K562 (cell line): ENCODE data around the gene GNPAT. TPM values are rescaled to one million over a fixed set of nuclear protein-coding genes. Genes with fewer than 3 reads are reported as not detected.
A peak's percentile ranks its signal among the peaks of the same experiment; 100 is the strongest.

ENCODE experiments used
- ATAC-seq: fragments of 200-7000 bp; cut with Tn5 transposase; 3 replicates; pipeline ENCODE4 v1.9.1; 2020; ENCODE audit warnings: moderate library complexity
- BruUV-seq: library from RNA; stranded (reverse); fragments of 400-500 nt; replicated peaks from 2 replicates; lab custom pipeline; 2021; lab: Mats Ljungman, UMichigan
- CTCF ChIA-PET: fragments of 300-600 bp; formaldehyde crosslinking; extraction: SDS; loops from one replicate; lab custom pipeline; 2021; ENCODE audit warnings: low intra/inter-chr PET ratio; lab: Yijun Ruan, JAX
- POLR2A ChIA-PET: fragments of 300-600, 350-650 bp; sonication (Branson Sonifier 250); formaldehyde crosslinking; extraction: SDS; loops from one replicate; lab custom pipeline; 2021; ENCODE audit warnings: antibody characterized with exemption, inconsistent platforms; lab: Yijun Ruan, JAX
- DNase-seq, 4 experiments: peaks; one replicate each; pipeline versions ENCODE4 v3.0.0 to v3.0.0-alpha.2; 2011 to 2018; ENCODE audit warnings: low spot score in 3 of 4, mixed read lengths in 3 of 4; ENCODE audit errors: extremely low read depth in 1 of 4
- FAIRE-seq: peaks from 2 replicates; lab custom pipeline; 2011; peaks lifted over from hg19 to GRCh38; lab: Jason Lieb, UNC
- H2AFZ ChIP-seq: 2 replicates; pipeline ENCODE4 v1.6.0; 2011; ENCODE audit warnings: low read depth, low read length, control low read depth, inconsistent platforms
- H3K27ac ChIP-seq: fragments of 200-600 bp; 3 replicates; pipeline ENCODE4 v1.8.0; 2011; ENCODE audit warnings: low read depth, mild to moderate bottlenecking, control low read depth, inconsistent platforms, low read length, moderate library complexity, mixed read lengths; ENCODE audit errors: extremely low read depth
- H3K27me3 ChIP-seq, 2 experiments: fragments of 300-600 bp in 1 of 2; 2 replicates in 1 of 2; 3 replicates in 1 of 2; pipeline versions ENCODE4 v1.6.0 to v1.8.0; 2011; ENCODE audit warnings: inconsistent platforms in 2 of 2, low read length in 2 of 2, mild to moderate bottlenecking in 1 of 2, mixed read lengths in 1 of 2, moderate library complexity in 1 of 2; ENCODE audit not compliant: control insufficient read depth in 2 of 2, insufficient read depth in 2 of 2
- H3K36me3 ChIP-seq: fragments of 300-600 bp; 3 replicates; pipeline ENCODE4 v1.8.0; 2011; ENCODE audit warnings: mild to moderate bottlenecking, low read length, inconsistent platforms; ENCODE audit not compliant: control insufficient read depth, insufficient read depth
- H3K4me1 ChIP-seq, 2 experiments: fragments of 200-600 bp in 1 of 2; replicated peaks in 1 of 2; 2 replicates in 1 of 2; 3 replicates in 1 of 2; pipeline versions ENCODE4 v1.5.1 to v1.8.0; 2011; ENCODE audit warnings: inconsistent platforms in 2 of 2, low read length in 2 of 2, mild to moderate bottlenecking in 1 of 2, mixed read lengths in 1 of 2, moderate library complexity in 1 of 2; ENCODE audit not compliant: control insufficient read depth in 2 of 2, insufficient read depth in 2 of 2
- H3K4me2 ChIP-seq: 2 replicates; pipeline ENCODE4 v1.6.1; 2011; ENCODE audit warnings: low read length, control low read depth, inconsistent platforms, mixed read lengths; ENCODE audit not compliant: insufficient read depth
- H3K4me3 ChIP-seq: fragments of 200-600 bp; sonication (generic), shearing (Covaris generic); 2 replicates; pipeline ENCODE4 v1.5.1; 2016; ENCODE audit warnings: control low read depth, inconsistent platforms
- H3K79me2 ChIP-seq: fragments of 200-600 bp; 3 replicates; pipeline ENCODE4 v1.8.0; 2011; ENCODE audit warnings: low read length, inconsistent platforms; ENCODE audit not compliant: control insufficient read depth, insufficient read depth
- H3K9ac ChIP-seq, 2 experiments: 2 replicates each; pipeline versions ENCODE4 v1.6.0 to v1.6.1; 2011; ENCODE audit warnings: low read depth in 2 of 2, low read length in 2 of 2, control low read depth in 1 of 2, inconsistent platforms in 1 of 2, mild to moderate bottlenecking in 1 of 2, mixed read lengths in 1 of 2; ENCODE audit not compliant: insufficient read depth in 1 of 2
- H3K9me1 ChIP-seq: one replicate; pipeline ENCODE4 v1.6.0; 2011; ENCODE audit warnings: inconsistent platforms, mild to moderate bottlenecking, low read length, moderate library complexity; ENCODE audit not compliant: control insufficient read depth, insufficient read depth
- H3K9me3 ChIP-seq: replicated peaks from 2 replicates; pipeline ENCODE4 v1.5.1; 2011; ENCODE audit warnings: low read depth, low read length, inconsistent platforms; ENCODE audit not compliant: control insufficient read depth, insufficient read depth
- H4K20me1 ChIP-seq: replicated peaks from 2 replicates; pipeline ENCODE4 v1.6.1; 2011; ENCODE audit warnings: low read length, inconsistent platforms, mixed read lengths; ENCODE audit not compliant: control insufficient read depth, insufficient read depth
- ESRRB ChIP-seq: fragments of 250-450 bp; sonication (Bioruptor Pico); IDR thresholded peaks from 2 replicates; pipeline ENCODE4 v1.5.0; 2020; ENCODE audit warnings: mild to moderate bottlenecking, moderate library complexity, borderline replicate concordance
- ILK ChIP-seq: fragments of 450-650 bp; IDR thresholded peaks from 2 replicates; pipeline ENCODE4 v1.6.1; 2016; ENCODE audit warnings: missing genetic modification characterization, low read depth, mild to moderate bottlenecking, missing compliant biosample characterization, moderate library complexity, borderline replicate concordance
- RCOR1 ChIP-seq, 2 experiments: IDR thresholded peaks; 2 replicates each; pipeline ENCODE4 v1.6.1; 2012; ENCODE audit warnings: low read depth in 2 of 2, low read length in 2 of 2, borderline replicate concordance in 1 of 2, improper control_type of control experiment in 1 of 2
- REST ChIP-seq, 2 experiments: fragments of 450-650 bp; formaldehyde crosslinking in 1 of 2; IDR thresholded peaks; 2 replicates each; pipeline versions ENCODE4 v1.4.0 to v1.6.1; 2014 to 2020; ENCODE audit warnings: mild to moderate bottlenecking in 2 of 2, borderline replicate concordance in 1 of 2, low read depth in 1 of 2
- SPI1 ChIP-seq: IDR thresholded peaks from 2 replicates; pipeline ENCODE4 v1.6.1; 2011; ENCODE audit warnings: low read depth, low read length, control low read depth, borderline replicate concordance
- TCF3 ChIP-seq: sonication (generic); formaldehyde crosslinking; IDR thresholded peaks from 2 replicates; pipeline ENCODE4 v1.4.0; 2020; ENCODE audit warnings: mild to moderate bottlenecking, missing genetic modification reagents
- WGBS: fragments of 100-300 bp; shearing (Covaris generic); methylation state at CpG from one replicate; pipeline ENCODE4 v1.1.6; 2016; ENCODE audit warnings: low coverage, mixed read lengths; ENCODE audit not compliant: insufficient coverage; ENCODE audit errors: missing lambda C conversion rate; 5-methylcytosine and 5-hydroxymethylcytosine counted together
- in situ Hi-C: fragments of 300-500 bp; cut with MboI; formaldehyde crosslinking; loops from 4 replicates; pipeline ENCODE4 v1.15.0; 2018; ENCODE audit warnings: inconsistent platforms, mixed read lengths
- intact Hi-C: fragments of 100-400 bp; cut with micrococcal nuclease; formaldehyde crosslinking; loops from 2 replicates; pipeline ENCODE4 v1.14.2; 2022
- polyA plus RNA-seq, 8 experiments: library from polyadenylated mRNA; depleted of rRNA in 4 of 8; stranded (reverse) in 5 of 8; unstranded in 3 of 8; fragments of >200 nt; fragmentation: Nextera tagmentation in 2 of 8; fragmentation: Illumina TruSeq in 1 of 8; extraction: Ambion mirVana in 2 of 8; extraction: Trizol in 1 of 8; gene quantifications; 2 replicates each; pipeline versions ENCODE4 v1.2.1 to v1.2.3, GENCODE V29; 2011 to 2014; ENCODE audit warnings: inconsistent platforms in 1 of 8, missing spikeins in 1 of 8
- total RNA-seq, 7 experiments: library from RNA; depleted of rRNA in 6 of 7; stranded (reverse); fragments of >200 nt in 6 of 7; fragmentation: Illumina TruSeq in 2 of 7; extraction: Trizol in 2 of 7; gene quantifications; 2 replicates each; pipeline versions ENCODE4 v1.2.1 to v1.2.3, GENCODE V29; 2011 to 2021; ENCODE audit warnings: low replicate concordance in 1 of 7
- TF ChIP-seq, protein P1 (sequence below): fragments of 250-450 bp; sonication (Bioruptor Pico); IDR thresholded peaks from 2 replicates; pipeline ENCODE4 v1.4.0; 2020

The GNPAT gene
- total and polyA plus RNA-seq, 9 of the 15 experiments (the other 6 are each of a cell fraction or from before 2014, with no cell fraction given), result 32.1 to 68.8 (median 50.7) TPM

DNA sequence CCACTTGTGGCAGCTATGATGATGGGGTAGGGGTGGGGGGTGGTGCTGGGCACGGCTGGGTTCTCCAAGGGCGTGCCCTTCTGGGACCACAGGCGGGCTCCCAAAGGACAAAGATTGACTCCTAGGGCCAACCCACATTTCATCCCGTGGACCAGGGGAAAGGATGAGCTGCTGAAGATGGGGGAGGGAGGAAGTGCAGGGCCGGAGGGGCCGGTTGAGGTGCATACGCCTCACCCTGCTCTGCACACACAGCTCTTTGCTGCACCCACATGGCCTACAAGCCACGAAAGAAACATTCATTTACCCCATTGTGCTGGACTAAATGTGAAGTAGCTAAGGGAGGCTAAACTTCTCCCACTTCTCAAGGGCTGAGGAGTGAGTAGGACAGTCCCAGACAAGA lies 34.2 kb upstream of the GNPAT start:
- Histone ChIP-seq H3K27me3 (no peaks in the 10 kb centered on the region), H2AFZ (no peak overlapping the region), H3K4me2 (no peak overlapping the region), H3K79me2 (no peaks in the 10 kb centered on the region), H4K20me1 (no peaks in the 10 kb centered on the region), H3K9me1 (no peaks in the 10 kb centered on the region), H3K9me3 (no peaks in the 10 kb centered on the region), H3K36me3 (no peaks in the 10 kb centered on the region), H3K4me3 (no peak overlapping the region), H3K4me1 (peaks cover 12 to 31% of the 10 kb centered on the region in 2 experiments), H3K9ac (no peak overlapping the region), H3K27ac (no peak overlapping the region)
- in situ Hi-C loops (no loop called here), intact Hi-C loops (loop anchor here (1.0 to 2.0 kb wide), 2 partner anchors 116 to 290 kb away; no protein-coding TSS in a partner anchor)
- ATAC-seq, result peak; percentile 60
- DNase-seq, result peak in 2 of 4 experiments; percentile 43 to 56
- FAIRE-seq, result no peak
- no TSS peak for BruUV-seq
- POLR2A ChIA-PET, result interaction anchor here (0.6 to 1.7 kb wide), 12 partner anchors 10 to 305 kb away, joined by 3 to 7 read pairs (median 3); no protein-coding TSS in a partner anchor
- WGBS, result 28% methylated on average over 8 of the region's 8 CpGs
- CTCF ChIA-PET, result interaction anchor here (1.0 kb wide), 1 partner anchor 113 kb away, joined by 3 read pairs; no protein-coding TSS in a partner anchor
- TF ChIP-seq RCOR1 (IDR thresholded peaks at IDR 0.05; ENCODE audit: borderline replicate concordance in 1 of 2, low read depth in 2 of 2, low read length in 2 of 2) (0 out of 4 replicates have a peak, but pooled peaks of 1 of the 2 experiments have one; percentile 17), ESRRB (CRISPR knock-in tag) (no peak), TCF3 (CRISPR knock-in tag) (0 out of 2 replicates have a peak, but pooled peaks have one; percentile 12), ILK (tag) (no peak), REST (IDR thresholded peaks at IDR 0.05; ENCODE audit: borderline replicate concordance) (peak; percentile 89), REST (CRISPR knock-in tag; IDR thresholded peaks at IDR 0.05; ENCODE audit: low read depth) (no peak), SPI1 (peak; percentile 79; the same call in 1 of the 2 replicates)
- TF ChIP-seq, protein P1, sequence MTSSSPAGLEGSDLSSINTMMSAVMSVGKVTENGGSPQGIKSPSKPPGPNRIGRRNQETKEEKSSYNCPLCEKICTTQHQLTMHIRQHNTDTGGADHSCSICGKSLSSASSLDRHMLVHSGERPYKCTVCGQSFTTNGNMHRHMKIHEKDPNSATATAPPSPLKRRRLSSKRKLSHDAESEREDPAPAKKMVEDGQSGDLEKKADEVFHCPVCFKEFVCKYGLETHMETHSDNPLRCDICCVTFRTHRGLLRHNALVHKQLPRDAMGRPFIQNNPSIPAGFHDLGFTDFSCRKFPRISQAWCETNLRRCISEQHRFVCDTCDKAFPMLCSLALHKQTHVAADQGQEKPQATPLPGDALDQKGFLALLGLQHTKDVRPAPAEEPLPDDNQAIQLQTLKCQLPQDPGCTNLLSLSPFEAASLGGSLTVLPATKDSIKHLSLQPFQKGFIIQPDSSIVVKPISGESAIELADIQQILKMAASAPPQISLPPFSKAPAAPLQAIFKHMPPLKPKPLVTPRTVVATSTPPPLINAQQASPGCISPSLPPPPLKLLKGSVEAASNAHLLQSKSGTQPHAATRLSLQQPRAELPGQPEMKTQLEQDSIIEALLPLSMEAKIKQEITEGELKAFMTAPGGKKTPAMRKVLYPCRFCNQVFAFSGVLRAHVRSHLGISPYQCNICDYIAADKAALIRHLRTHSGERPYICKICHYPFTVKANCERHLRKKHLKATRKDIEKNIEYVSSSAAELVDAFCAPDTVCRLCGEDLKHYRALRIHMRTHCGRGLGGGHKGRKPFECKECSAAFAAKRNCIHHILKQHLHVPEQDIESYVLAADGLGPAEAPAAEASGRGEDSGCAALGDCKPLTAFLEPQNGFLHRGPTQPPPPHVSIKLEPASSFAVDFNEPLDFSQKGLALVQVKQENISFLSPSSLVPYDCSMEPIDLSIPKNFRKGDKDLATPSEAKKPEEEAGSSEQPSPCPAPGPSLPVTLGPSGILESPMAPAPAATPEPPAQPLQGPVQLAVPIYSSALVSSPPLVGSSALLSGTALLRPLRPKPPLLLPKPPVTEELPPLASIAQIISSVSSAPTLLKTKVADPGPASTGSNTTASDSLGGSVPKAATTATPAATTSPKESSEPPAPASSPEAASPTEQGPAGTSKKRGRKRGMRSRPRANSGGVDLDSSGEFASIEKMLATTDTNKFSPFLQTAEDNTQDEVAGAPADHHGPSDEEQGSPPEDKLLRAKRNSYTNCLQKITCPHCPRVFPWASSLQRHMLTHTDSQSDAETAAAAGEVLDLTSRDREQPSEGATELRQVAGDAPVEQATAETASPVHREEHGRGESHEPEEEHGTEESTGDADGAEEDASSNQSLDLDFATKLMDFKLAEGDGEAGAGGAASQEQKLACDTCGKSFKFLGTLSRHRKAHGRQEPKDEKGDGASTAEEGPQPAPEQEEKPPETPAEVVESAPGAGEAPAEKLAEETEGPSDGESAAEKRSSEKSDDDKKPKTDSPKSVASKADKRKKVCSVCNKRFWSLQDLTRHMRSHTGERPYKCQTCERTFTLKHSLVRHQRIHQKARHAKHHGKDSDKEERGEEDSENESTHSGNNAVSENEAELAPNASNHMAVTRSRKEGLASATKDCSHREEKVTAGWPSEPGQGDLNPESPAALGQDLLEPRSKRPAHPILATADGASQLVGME (CRISPR knock-in tag), result peak; percentile 52; the same call in 1 of the 2 replicates
